Tibial nerve (tissue), 3 donors: ENCODE measurements around the gene TTN.

Experiments
- CTCF ChIP-seq, 5 experiments: fragments of 200-600 bp in 3 of 5; fragments of 450-650 bp in 2 of 5; sonication (generic) in 3 of 5; IDR thresholded peaks; one replicate each; pipeline ENCODE4 v1.5.1; 2016 to 2019; ENCODE audit warnings: antibody characterized with exemption in 5 of 5, mild to moderate bottlenecking in 3 of 5, moderate library complexity in 2 of 5
- POLR2A ChIP-seq, 2 donors: fragments of 450-650 bp; IDR thresholded peaks; one replicate each; pipeline ENCODE4 v1.6.1; 2017; ENCODE audit warnings: antibody characterized with exemption in 2 of 2, mild to moderate bottlenecking in 2 of 2, moderate library complexity in 2 of 2

- TF ChIP-seq POLR2A (IDR thresholded peaks at IDR 0.05) (no peak), CTCF (IDR thresholded peaks at IDR 0.05) (no peak)
These were observed 309.1 kb downstream of the TTN start for GRCh38 chr2:178498137-178498536.
